HG02973 (cell line): ENCODE data around the gene ADAMTS15.

Experiments
- ATAC-seq: cut with Tn5 transposase; IDR thresholded peaks from one replicate; pipeline ENCODE4 v1.9.1; 2021; ENCODE audit warnings: moderate library complexity; ENCODE audit not compliant: unreplicated experiment

ADAMTS15 gene

GRCh38 chr11:130416906-130417305 is 31.5 kb upstream of the ADAMTS15 start:
- no peak for ATAC-seq

DNA sequence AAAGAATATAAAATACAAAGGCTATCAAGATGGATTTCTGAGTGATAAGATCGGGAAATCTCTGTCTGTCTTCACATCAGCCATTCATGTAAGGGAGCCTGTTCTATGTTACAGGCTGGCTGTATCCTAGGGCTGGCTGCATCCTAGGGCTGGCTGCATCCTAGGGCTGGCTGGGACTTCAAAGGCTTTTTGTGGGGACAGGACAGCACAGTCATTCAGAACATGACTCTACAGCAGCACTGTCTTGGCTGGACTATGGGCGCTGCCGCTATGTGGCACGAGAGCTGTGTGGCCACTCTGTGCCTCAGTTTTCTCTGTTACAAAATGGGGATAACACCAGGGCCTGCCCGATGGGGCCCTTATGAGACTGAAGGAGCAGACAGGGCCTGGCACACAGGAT is 30.2 kb upstream of the ADAMTS15 start:
- no peak for ATAC-seq

GRCh38 chr11:130418756-130419155 is 29.7 kb upstream of the ADAMTS15 start:
- no peak for ATAC-seq

DNA sequence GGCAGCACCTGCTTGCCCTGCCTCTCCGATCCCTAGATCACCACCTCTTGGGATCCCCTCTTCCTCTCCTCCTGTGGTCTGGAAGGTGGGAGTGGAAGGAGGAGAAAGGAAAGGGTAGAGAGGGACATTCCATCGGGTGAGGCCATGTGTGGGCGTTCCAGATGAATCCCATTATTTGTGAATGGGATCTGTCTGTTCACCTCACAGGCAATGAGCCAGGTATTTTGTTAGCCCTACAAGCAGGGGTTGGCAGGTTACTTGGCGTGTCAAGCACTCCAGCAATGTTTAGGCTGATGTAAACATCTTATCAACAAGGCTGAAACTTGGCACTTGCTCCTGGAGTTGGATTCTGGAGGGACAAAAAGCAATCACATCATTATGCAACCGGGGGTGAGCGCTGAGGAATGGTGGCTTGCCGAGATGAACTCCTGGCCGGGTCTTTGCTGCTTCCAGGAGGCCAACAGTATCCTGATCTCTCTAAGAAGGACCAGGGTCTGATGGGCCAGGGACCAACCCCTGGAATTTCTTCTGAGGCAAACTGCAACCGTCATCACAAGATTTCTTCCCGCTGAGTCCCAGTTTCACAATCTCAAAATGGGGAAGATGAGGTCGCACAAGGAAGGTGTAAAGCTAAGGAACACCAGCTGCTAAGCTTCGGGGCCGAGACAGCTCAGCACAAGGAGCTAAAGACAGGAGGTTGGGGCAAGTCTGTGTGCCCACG is 27.8 kb upstream of the ADAMTS15 start:
- no peak for ATAC-seq

DNA sequence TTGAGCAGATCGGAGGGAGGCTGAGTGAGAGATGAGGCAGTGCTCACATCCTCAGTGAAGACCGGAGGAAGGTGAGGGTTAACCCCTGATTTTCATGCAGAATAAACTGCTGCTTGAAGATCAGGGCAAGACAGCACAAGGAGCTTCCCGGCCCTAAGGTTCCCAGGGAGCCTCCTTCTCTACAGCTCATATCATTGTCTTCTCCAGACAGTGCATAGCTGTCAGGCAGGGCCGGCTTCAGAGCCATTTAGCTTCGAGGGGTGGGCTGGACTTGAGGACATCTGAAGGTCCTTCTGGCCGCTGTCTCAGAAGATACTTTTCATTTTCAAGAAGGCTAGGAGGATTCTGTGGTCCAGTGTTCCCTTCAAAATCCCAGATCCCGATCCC is 27.3 kb upstream of the ADAMTS15 start:
- ATAC-seq, result no peak

DNA sequence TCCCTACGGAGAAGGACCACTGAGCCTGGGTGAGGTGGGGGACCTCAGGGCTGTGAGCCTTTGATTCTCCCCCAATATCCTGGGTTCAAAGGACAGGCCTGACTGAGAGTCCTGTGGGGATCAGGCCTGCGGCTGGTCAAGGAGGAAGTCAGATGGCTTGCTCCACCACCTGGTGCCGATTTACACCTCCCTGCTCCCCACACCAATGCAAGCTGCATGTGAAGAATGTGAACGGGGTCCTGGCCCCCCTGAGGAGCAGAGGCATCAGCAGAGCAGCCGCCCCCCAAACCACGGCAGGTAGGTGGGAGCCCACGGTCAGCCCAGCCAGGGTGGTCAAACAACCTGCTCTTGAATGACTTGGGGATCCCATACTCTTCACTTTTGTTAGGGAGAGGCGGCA is 26.7 kb upstream of the ADAMTS15 start:
- no peak for ATAC-seq

DNA sequence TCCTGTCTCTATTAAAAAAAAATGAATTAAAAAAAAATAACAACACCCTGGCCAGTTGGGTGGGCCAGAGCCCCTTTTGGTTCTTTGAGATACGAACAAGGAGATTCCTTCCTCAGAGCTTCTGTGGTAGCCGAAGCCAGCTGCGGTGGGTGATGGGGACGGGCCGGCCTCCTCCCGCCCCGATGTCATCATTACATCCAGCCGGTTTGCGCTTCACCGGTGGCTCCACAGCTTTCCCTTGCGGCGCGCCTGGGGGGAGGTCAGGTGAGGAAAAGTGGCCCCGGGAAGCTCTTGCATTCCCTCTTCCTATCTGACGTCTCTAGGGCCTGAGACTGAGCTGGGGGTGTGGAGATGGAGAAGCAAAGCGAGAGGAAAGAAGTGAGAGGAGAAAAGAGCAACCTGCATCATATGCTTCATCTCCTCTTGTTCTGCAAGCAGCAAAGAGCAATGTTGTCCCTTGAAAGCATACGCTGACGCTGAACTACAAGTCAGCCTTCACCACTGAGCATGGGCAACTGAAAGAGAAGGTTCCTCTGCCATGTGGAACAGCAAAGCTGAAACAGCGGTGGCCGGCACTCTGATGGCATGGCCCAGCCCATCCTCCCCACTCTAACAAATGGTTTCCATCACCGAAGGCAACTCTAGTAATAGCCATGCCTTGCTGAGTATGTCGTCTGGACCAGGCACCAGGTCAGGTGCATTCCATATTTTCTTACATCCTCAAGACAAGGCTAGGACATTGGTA is 26.0 kb upstream of the ADAMTS15 start:
- ATAC-seq, result no peak

DNA sequence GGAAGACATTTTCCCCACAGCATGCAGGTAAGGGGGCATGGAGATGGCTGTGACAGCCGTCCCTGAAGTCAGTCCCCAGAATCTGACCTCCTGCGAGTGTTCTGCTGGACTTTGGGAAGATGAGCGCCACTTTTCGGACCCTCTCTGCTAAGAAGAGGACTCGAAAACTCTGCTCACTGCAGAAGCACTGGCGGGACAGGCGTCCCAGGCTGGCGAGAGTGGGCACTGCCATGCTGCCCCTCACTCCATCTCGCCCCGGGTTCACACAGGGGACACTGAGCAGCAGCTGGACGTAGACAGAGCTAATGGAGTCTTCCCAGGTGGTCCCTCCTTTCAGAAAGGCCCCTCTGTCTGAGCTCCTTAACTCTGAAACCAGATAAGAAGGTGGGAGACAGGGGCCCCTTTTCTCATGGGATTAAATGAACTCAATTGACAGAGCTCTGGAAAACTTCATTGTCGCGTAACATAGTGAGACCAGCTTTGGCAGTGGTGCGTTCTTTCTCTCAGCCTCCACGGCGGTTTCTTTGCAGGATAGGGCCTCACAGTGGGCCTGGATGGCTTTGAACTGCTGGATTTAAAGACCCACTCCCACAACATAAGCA is 24.8 kb upstream of the ADAMTS15 start:
- ATAC-seq, result no peak

- no peak for ATAC-seq
Measured at GRCh38 chr11:130424613-130425140, 23.8 kb upstream of the ADAMTS15 start.

- ATAC-seq, result no peak
Measured at GRCh38 chr11:130425156-130425555, 23.3 kb upstream of the ADAMTS15 start.

DNA sequence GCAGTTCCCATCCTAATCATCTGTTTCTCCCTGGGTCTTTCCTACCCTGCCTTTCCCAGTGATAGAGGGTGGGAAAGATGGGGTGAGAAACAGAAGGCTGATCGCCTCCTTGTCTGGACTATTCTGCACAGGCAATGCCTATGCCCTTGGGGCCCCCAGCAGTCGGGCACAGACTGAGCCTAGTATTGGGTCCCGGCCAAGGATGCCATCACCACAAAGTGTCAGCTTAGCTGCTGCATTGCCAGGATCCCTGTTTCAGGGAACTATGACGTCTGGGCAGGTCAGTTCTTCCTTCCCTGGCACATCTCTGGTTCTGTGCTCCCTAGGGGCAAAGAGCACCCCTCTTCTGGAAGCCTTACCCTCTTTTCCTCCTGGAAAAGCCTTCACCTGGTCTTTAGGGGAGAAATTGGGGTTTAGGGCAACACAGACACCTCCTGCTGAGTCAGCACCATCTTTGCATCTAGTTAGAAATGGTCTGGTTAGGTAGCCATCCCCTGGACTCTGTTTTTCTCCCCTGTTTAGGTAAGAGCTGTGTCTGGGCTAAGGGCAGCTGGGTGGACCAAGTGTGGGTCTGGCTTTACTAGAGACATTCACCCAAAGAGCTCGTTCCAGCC is 22.1 kb upstream of the ADAMTS15 start:
- no peak for ATAC-seq

DNA sequence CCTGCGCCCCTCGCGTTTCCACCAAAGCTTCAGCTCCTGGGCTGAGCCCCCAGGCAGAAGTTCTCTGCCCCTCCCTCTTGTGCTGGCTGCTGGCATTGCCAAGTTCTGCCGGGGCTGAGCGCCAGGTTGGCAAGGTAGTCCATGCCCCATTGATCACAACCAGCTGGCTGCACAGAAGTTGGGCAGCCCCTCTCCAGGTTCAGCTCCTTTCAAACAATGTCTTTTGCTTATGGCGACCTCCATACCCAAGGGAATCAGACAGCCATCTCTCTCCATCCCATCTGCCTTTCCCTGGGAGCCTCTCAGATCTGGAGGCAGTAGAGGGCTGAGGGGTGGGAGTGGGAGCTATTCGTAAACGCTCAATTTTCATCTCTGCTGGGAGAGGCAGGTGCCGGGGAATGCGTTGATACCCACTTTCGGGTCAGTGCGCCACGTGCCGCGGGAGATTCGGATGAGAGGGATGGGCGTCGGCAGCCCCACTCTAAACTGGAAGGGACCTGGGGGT is 21.6 kb upstream of the ADAMTS15 start:
- ATAC-seq, result no peak

DNA sequence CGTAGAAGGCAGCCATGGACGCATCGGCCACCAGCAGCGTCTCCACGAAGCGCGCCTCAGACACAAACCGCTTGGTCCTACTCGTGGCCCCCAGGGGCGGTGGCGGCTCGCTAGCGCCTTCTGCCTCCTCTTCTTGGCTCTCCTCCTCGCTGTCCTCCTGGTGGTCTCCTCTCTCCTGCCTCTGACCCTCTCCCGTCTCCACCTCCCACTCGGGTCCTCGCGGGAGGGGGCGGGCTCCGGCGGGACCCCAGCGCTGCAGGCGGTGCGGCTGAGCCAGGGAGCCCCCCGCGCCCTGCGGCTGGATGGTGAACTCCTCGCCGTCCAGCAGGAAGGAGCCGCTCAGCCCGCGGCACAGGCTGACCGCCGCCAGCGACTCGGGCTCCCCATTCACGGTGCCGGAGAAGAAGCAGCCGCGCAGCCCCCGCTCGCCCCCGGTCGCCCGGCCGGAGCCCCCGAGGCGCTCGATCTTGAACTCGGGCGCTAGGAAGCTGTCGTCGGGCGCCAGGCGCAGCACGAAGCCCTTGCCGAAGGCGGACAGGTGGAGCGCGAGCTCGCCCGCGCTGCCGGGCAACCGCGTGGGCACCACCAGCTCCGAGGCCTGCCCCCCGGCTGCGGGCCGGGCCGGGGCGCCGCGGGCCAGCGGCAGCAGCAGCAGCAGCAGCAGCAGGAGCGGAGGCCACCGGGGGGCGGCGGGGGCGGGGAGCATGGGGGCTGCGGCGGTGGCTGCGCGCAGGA is 20.7 kb upstream of the ADAMTS15 start:
- no peak for ATAC-seq

GRCh38 chr11:130428316-130429119 is 19.9 kb upstream of the ADAMTS15 start, which contains the start of gene ADAMTS8:
Gene ADAMTS8, minus strand, starts transcription at chr11:130428609. Its CDS starts 323 bp downstream, at chr11:130428286.
- ATAC-seq, result no peak

DNA sequence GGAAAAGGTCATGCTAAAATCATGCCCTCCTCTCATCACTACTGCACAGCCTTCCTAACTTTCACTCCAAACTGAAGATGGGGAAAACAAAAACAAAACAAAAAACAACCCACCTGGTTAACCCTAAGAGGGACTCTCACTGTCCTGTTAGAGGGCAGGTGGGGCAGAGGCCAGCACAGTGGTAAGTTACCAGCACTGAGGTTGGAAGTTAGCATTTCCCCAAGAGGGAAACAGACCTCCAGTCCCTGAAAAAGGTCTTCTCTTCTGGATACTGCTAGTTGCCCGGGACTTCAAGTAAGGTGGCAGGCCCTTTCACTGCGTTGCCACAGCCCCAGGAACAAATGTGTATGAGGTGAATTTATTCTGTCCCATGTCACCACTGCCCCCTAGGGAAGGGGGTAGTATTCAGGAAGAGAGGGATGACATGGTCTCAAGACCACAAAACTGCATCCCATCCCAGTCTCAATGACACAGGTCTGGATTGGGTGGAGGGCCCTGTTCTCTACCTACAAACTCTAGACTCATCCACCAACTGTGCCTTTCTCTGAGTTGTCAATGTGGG is 19.2 kb upstream of the ADAMTS15 start:
- ATAC-seq, result no peak

GRCh38 chr11:130429983-130430382 is 18.5 kb upstream of the ADAMTS15 start:
- no peak for ATAC-seq

GRCh38 chr11:130431331-130431773 is 17.1 kb upstream of the ADAMTS15 start:
- ATAC-seq, result peak; percentile 51

- ATAC-seq, result no peak
Measured at GRCh38 chr11:130431801-130432200, 16.6 kb upstream of the ADAMTS15 start.

GRCh38 chr11:130433357-130433756 is 15.1 kb upstream of the ADAMTS15 start:
- ATAC-seq, result no peak
